ENCODE results near the gene RARRES1.

DNA sequence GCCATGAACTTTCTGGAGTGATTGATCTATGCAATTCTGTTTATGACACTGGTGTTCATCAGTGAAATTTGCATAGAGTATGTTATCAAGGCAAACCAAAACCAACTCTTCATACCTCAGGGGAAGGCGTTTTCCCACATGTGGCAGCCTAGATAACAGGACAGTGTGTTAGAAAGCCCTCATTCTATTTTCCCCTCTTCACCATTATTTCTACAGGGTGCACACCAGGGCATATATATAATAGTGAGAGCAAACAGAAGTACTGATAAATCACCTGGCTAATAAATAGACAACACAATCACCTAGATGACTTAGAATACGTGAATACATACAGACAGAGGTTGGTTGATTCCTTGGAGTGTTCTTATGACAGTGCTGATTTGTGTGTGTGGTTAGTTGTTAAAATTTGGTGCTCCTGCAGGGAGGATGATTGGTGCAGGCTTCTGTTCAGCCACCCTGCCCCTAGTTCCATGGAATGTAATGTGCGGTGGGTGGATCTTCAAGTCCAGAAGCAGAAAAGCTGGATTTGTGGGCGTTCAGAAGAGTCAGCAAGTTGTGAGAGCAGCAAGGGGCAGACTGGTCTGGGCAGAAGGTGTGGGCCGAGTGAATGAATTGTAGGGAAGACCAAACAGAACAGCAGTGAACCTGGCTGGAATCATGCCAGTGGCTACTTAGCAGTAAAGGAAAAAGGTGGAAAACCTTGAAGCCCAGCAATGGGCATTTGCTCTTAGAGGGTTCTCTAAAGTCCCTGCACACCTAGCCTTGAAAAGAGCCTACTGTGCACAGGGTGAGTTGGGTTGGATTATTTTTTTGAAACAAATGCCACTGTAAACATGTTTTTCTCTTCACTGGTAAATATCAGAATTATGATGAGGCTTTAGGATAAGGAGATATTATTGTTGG lies 11.7 kb upstream of the RARRES1 start:
- TF ChIP-seq, protein P1, sequence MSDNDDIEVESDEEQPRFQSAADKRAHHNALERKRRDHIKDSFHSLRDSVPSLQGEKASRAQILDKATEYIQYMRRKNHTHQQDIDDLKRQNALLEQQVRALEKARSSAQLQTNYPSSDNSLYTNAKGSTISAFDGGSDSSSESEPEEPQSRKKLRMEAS (IDR thresholded peaks at IDR 0.05) = no peak
- TF ChIP-seq FOSL2 (IDR thresholded peaks at IDR 0.05) = no peak
- TF ChIP-seq FOSL2 (CRISPR knock-in tag; IDR thresholded peaks at IDR 0.05) = no peak
- TF ChIP-seq RAD21 (conservative IDR thresholded peaks at IDR 0.05 in 1 of 2, IDR thresholded peaks at IDR 0.05 in 1 of 2) = no peak
- no peak for TF ChIP-seq CTCF (IDR thresholded peaks at IDR 0.05)
- no peak for TF ChIP-seq REST (IDR thresholded peaks at IDR 0.05)
- no peak for TF ChIP-seq HDAC2 (IDR thresholded peaks at IDR 0.05)
- TF ChIP-seq SMC3 (IDR thresholded peaks at IDR 0.05) = no peak
- no peak for TF ChIP-seq POLR2A (IDR thresholded peaks at IDR 0.05; ENCODE audit: low read length)
- TF ChIP-seq, protein P2, sequence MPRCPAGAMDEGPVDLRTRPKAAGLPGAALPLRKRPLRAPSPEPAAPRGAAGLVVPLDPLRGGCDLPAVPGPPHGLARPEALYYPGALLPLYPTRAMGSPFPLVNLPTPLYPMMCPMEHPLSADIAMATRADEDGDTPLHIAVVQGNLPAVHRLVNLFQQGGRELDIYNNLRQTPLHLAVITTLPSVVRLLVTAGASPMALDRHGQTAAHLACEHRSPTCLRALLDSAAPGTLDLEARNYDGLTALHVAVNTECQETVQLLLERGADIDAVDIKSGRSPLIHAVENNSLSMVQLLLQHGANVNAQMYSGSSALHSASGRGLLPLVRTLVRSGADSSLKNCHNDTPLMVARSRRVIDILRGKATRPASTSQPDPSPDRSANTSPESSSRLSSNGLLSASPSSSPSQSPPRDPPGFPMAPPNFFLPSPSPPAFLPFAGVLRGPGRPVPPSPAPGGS (IDR thresholded peaks at IDR 0.05) = no peak
- no peak for TF ChIP-seq JUN (IDR thresholded peaks at IDR 0.05)
- TF ChIP-seq ESRRA (IDR thresholded peaks at IDR 0.05; ENCODE audit: borderline replicate concordance, low read length) = no peak
